ENCODE data around the gene SPOCK2. TPM values are rescaled to one million over a fixed set of nuclear protein-coding genes. Genes with fewer than 3 reads are reported as not detected.
A peak's percentile ranks its signal among the peaks of the same experiment; 100 is the strongest.

The SPOCK2 gene
- total and polyA plus RNA-seq, 2 of the 13 experiments (the other 11 are each of a cell fraction or from before 2014, with no cell fraction given), result 8.6 to 30.6 TPM

DNA sequence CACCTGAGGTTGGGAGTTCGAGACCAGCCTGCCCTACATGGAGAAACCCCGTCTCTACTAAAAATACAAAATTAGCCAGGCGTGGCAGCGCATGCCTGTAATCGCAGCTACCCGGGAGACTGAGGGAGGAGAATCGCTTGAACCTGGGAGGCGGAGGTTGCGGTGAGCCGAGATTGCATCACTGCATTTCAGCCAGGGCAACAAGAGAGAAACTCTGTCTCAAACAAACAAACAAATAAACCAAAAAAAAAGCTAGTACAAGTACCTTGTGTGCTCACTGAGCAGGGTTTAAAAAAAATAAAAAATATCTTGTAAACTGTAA lies 11.2 kb upstream of the SPOCK2 start:
- FAIRE-seq (no peak), ATAC-seq (no peak), DNase-seq (ENCODE audit: low spot score) (no peak)
- Histone ChIP-seq H3K4me1 (ENCODE audit: insufficient read depth, low read length) (peaks cover 66% of the 10 kb centered on the region), H3K9ac (ENCODE audit: insufficient read depth, low read depth, low read length) (no peak overlapping the region), H3K27ac (ENCODE audit: extremely low read length, insufficient read depth, low read length) (peak overlapping the region; percentile 93), H3K4me2 (ENCODE audit: low read depth, low read length) (peak overlapping the region; percentile 66), H2AFZ (ENCODE audit: low read length) (no peak overlapping the region), H3K27me3 (ENCODE audit: control insufficient read depth in 1 of 2, insufficient read depth in 2 of 2, low read length in 2 of 2) (no peaks in the 10 kb centered on the region), H3K9me3 (ENCODE audit: low read length) (no peaks in the 10 kb centered on the region), H3K36me3 (replicated peaks in 1 of 2; ENCODE audit: control insufficient read depth in 1 of 2, insufficient read depth in 2 of 2, low read length in 2 of 2) (peaks cover 3 to 22% of the 10 kb centered on the region in 2 experiments; a peak in 4 of 5 replicates), H3K4me3 (replicated peaks in 1 of 3; ENCODE audit: insufficient read depth in 1 of 3, low read depth in 2 of 3, low read length in 3 of 3) (no peak overlapping the region), H3K79me2 (ENCODE audit: insufficient read depth, low read length) (no peaks in the 10 kb centered on the region), H4K20me1 (ENCODE audit: insufficient read depth, low read length) (no peaks in the 10 kb centered on the region)
- no TSS peak for BruUV-seq (replicated peaks)
- no peak for TF ChIP-seq ZNF660 (CRISPR knock-in tag; IDR thresholded peaks at IDR 0.05; ENCODE audit: borderline replicate concordance, low read depth)
- TF ChIP-seq, protein P1, sequence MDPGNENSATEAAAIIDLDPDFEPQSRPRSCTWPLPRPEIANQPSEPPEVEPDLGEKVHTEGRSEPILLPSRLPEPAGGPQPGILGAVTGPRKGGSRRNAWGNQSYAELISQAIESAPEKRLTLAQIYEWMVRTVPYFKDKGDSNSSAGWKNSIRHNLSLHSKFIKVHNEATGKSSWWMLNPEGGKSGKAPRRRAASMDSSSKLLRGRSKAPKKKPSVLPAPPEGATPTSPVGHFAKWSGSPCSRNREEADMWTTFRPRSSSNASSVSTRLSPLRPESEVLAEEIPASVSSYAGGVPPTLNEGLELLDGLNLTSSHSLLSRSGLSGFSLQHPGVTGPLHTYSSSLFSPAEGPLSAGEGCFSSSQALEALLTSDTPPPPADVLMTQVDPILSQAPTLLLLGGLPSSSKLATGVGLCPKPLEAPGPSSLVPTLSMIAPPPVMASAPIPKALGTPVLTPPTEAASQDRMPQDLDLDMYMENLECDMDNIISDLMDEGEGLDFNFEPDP (CRISPR knock-in tag; conservative IDR thresholded peaks at IDR 0.05), result no peak
- TF ChIP-seq CEBPB (IDR thresholded peaks at IDR 0.05; ENCODE audit: borderline replicate concordance, low read depth, low read length), result 0 out of 2 replicates have a peak, but pooled peaks have one; percentile 19
- TF ChIP-seq, protein P2, sequence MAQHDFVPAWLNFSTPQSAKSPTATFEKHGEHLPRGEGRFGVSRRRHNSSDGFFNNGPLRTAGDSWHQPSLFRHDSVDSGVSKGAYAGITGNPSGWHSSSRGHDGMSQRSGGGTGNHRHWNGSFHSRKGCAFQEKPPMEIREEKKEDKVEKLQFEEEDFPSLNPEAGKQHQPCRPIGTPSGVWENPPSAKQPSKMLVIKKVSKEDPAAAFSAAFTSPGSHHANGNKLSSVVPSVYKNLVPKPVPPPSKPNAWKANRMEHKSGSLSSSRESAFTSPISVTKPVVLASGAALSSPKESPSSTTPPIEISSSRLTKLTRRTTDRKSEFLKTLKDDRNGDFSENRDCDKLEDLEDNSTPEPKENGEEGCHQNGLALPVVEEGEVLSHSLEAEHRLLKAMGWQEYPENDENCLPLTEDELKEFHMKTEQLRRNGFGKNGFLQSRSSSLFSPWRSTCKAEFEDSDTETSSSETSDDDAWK (CRISPR knock-in tag; IDR thresholded peaks at IDR 0.05), result no peak
- TF ChIP-seq, protein P3, sequence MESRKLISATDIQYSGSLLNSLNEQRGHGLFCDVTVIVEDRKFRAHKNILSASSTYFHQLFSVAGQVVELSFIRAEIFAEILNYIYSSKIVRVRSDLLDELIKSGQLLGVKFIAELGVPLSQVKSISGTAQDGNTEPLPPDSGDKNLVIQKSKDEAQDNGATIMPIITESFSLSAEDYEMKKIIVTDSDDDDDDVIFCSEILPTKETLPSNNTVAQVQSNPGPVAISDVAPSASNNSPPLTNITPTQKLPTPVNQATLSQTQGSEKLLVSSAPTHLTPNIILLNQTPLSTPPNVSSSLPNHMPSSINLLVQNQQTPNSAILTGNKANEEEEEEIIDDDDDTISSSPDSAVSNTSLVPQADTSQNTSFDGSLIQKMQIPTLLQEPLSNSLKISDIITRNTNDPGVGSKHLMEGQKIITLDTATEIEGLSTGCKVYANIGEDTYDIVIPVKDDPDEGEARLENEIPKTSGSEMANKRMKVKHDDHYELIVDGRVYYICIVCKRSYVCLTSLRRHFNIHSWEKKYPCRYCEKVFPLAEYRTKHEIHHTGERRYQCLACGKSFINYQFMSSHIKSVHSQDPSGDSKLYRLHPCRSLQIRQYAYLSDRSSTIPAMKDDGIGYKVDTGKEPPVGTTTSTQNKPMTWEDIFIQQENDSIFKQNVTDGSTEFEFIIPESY (CRISPR knock-in tag; IDR thresholded peaks at IDR 0.05), result no peak; the same call in none of the 2 replicates
- TF ChIP-seq U2AF1 (optimal IDR thresholded peaks at IDR 0.05; ENCODE audit: low read depth, low read length), result no peak
- peak; percentile 14; the same call in 1 of the 2 replicates for TF ChIP-seq ATF7 (IDR thresholded peaks at IDR 0.05)
- TF ChIP-seq ATF7 (CRISPR knock-in tag; IDR thresholded peaks at IDR 0.05), result no peak
- 0 out of 2 replicates have a peak, but pooled peaks have one; percentile 8 for TF ChIP-seq CEBPG (CRISPR knock-in tag; IDR thresholded peaks at IDR 0.05)
- TF ChIP-seq ZNF674 (CRISPR knock-in tag; IDR thresholded peaks at IDR 0.05; ENCODE audit: low read depth), result no peak
- TF ChIP-seq ZBTB20 (CRISPR knock-in tag; IDR thresholded peaks at IDR 0.05; ENCODE audit: borderline replicate concordance, low read depth), result no peak
- no peak for TF ChIP-seq SALL2 (CRISPR knock-in tag; IDR thresholded peaks at IDR 0.05)
- in situ Hi-C loops (cut with HindIII; ENCODE audit: extremely low pct_ligation_motif_present, low pct_unique_long_range_greater_than_20kb), result loop anchor here (25.0 kb wide), 1 partner anchor 238 kb away; no protein-coding TSS in a partner anchor
- CTCF ChIA-PET (ENCODE audit: low intra/inter-chr PET ratio, low total read pairs), result no interaction called here
- POLR2A ChIA-PET, result no interaction called here
- WGBS (ENCODE audit: low lambda C conversion rate), result 87% methylated on average over 10 of the region's 10 CpGs
- intact Hi-C loops (cut with micrococcal nuclease; ENCODE audit: unreplicated experiment), result no loop called here

Measured in HepG2 (cell line).